MM.1S (cell line): ENCODE data around the gene LURAP1L.

Source experiments
- DNase-seq: peaks from one replicate; pipeline ENCODE4 v3.0.0-alpha.2; 2015
- H2AFZ ChIP-seq: fragments of 300-600 bp; sonication (generic); 2 replicates; pipeline ENCODE4 v1.6.0; 2016; ENCODE audit warnings: antibody characterized with exemption, low read length
- H3F3A ChIP-seq: fragments of 300-600 bp; sonication (generic); 2 replicates; pipeline ENCODE4 v1.6.1; 2016; ENCODE audit warnings: mild to moderate bottlenecking, antibody characterized with exemption, low read length, moderate library complexity, mixed read lengths; ENCODE audit not compliant: insufficient read depth
- H3K27ac ChIP-seq: fragments of 300-600 bp; sonication (generic); 2 replicates; pipeline ENCODE4 v1.5.1; 2016; ENCODE audit warnings: mild to moderate bottlenecking, low read length
- H3K27me3 ChIP-seq: fragments of 300-600 bp; sonication (generic); replicated peaks from 2 replicates; pipeline ENCODE4 v1.6.0; 2016; ENCODE audit warnings: low read length; ENCODE audit not compliant: insufficient read depth
- H3K36me3 ChIP-seq: fragments of 300-600 bp; sonication (generic); replicated peaks from 2 replicates; pipeline ENCODE4 v1.6.1; 2016; ENCODE audit warnings: mild to moderate bottlenecking, low read length, mixed read lengths; ENCODE audit not compliant: insufficient read depth
- H3K4me1 ChIP-seq: fragments of 300-600 bp; sonication (generic); 2 replicates; pipeline ENCODE4 v1.6.1; 2016; ENCODE audit warnings: low read length, mixed read lengths
- H3K4me2 ChIP-seq: fragments of 300-600 bp; sonication (generic); 2 replicates; pipeline ENCODE4 v1.6.0; 2016; ENCODE audit warnings: low read depth, low read length
- H3K4me3 ChIP-seq: fragments of 300-600 bp; sonication (generic); 2 replicates; pipeline ENCODE4 v1.5.1; 2016; ENCODE audit warnings: low read length, mixed read lengths
- H3K79me2 ChIP-seq: fragments of 300-600 bp; sonication (generic); 2 replicates; pipeline ENCODE4 v1.6.1; 2016; ENCODE audit warnings: mixed run types, low read length, mixed read lengths
- H3K9ac ChIP-seq: fragments of 300-600 bp; sonication (generic); 2 replicates; pipeline ENCODE4 v1.6.1; 2016; ENCODE audit warnings: low read length, mixed read lengths
- H3K9me2 ChIP-seq: fragments of 300-600 bp; sonication (generic); replicated peaks from 2 replicates; pipeline ENCODE4 v1.6.1; 2016; ENCODE audit warnings: mild to moderate bottlenecking, low read length, mixed read lengths; ENCODE audit not compliant: insufficient read depth
- H3K9me3 ChIP-seq: fragments of 300-600 bp; sonication (generic); replicated peaks from 2 replicates; pipeline ENCODE4 v1.6.1; 2016; ENCODE audit warnings: mild to moderate bottlenecking, low read length, mixed read lengths; ENCODE audit not compliant: insufficient read depth
- H4K20me1 ChIP-seq: fragments of 300-600 bp; sonication (generic); 2 replicates; pipeline ENCODE4 v1.6.1; 2016; ENCODE audit warnings: mild to moderate bottlenecking, low read length, moderate library complexity, mixed read lengths; ENCODE audit not compliant: insufficient read depth
- EZH2 ChIP-seq: fragments of 300-600 bp; sonication (generic); optimal IDR thresholded peaks from 2 replicates; pipeline ENCODE3; 2017; ENCODE audit warnings: low read depth, mild to moderate bottlenecking, antibody characterized with exemption, low read length, mixed read lengths
- EZH2phosphoT487 ChIP-seq: fragments of 300-600 bp; sonication (generic); IDR thresholded peaks from 2 replicates; pipeline ENCODE4 v1.6.1; 2018; ENCODE audit warnings: antibody characterized with exemption, low read length
- TF ChIP-seq, protein P1 (sequence below): fragments of 300-600 bp; sonication (generic); IDR thresholded peaks from 2 replicates; pipeline ENCODE4 v1.5.1; 2016; ENCODE audit warnings: antibody characterized with exemption, low read length, mixed read lengths

The LURAP1L gene

DNA sequence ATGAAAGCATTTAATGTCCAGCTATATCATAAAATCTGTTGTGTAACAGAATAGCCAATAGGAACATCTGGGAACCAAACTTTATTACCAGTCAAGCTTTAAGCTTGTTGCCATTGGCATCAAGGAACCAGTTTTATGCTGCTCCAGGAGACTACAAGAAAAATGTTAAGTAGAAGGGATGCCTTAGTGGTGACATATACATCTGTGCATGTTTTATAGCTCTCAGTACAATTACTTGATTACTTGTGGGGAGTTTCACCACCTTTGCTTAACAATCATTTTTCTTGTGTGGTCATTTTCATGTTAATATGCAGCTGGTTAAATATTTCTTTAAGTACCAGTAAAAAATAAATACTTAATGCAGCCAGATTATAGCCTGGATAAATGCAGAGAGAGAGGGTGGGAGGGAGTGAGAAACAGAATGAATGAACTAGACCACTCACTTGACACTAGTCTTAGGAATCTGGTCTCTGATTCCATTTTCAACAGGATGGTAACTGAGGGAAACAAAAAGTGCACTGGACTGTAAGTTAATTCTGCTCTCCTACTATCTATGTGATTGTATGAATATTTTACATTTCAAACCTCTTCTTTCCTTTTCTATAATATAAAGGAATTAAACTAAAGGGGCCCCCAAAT is 35.7 kb upstream of the LURAP1L start:
- no peak overlapping the region for H3K4me3 ChIP-seq
- H3K9me2 ChIP-seq = no peaks in the 10 kb centered on the region
- no peaks in the 10 kb centered on the region for H3K36me3 ChIP-seq
- H3K27ac ChIP-seq = no peak overlapping the region
- no peak overlapping the region for H3K4me2 ChIP-seq
- TF ChIP-seq EZH2phosphoT487 (no peak), EZH2 (no peak)
- TF ChIP-seq, protein P1, sequence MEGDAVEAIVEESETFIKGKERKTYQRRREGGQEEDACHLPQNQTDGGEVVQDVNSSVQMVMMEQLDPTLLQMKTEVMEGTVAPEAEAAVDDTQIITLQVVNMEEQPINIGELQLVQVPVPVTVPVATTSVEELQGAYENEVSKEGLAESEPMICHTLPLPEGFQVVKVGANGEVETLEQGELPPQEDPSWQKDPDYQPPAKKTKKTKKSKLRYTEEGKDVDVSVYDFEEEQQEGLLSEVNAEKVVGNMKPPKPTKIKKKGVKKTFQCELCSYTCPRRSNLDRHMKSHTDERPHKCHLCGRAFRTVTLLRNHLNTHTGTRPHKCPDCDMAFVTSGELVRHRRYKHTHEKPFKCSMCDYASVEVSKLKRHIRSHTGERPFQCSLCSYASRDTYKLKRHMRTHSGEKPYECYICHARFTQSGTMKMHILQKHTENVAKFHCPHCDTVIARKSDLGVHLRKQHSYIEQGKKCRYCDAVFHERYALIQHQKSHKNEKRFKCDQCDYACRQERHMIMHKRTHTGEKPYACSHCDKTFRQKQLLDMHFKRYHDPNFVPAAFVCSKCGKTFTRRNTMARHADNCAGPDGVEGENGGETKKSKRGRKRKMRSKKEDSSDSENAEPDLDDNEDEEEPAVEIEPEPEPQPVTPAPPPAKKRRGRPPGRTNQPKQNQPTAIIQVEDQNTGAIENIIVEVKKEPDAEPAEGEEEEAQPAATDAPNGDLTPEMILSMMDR = no peak
- no peaks in the 10 kb centered on the region for H3K79me2 ChIP-seq
- H3K9ac ChIP-seq = no peak overlapping the region
- no peak for DNase-seq
- H3K4me1 ChIP-seq = peaks cover 10% of the 10 kb centered on the region
- H3K9me3 ChIP-seq = no peaks in the 10 kb centered on the region
- H2AFZ ChIP-seq = no peak overlapping the region
- H4K20me1 ChIP-seq = no peaks in the 10 kb centered on the region
- no peaks in the 10 kb centered on the region for H3F3A ChIP-seq
- no peaks in the 10 kb centered on the region for H3K27me3 ChIP-seq

DNA sequence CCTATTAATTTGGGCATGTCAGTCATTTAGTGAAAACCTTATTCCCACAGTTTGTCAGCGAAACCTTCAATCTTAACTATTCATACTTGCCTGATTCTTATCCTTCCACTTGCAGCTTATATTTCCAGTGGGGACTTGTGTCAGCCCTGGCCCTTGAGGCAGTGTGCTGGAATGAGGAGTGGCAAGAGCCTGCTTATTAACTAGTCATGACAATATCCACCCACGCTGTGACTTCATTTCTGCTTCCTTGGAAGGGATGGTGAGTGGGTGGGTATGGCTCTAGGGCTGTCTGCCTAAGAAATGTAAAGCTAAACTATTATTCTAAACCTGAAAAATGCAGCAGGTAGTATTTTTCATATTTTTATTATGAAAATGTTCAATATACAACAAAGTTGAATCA is 34.0 kb upstream of the LURAP1L start:
- Histone ChIP-seq H3K9me3 (no peaks in the 10 kb centered on the region), H3F3A (no peaks in the 10 kb centered on the region), H3K36me3 (no peaks in the 10 kb centered on the region), H3K9ac (no peak overlapping the region), H3K79me2 (no peaks in the 10 kb centered on the region), H3K27ac (no peak overlapping the region), H4K20me1 (no peaks in the 10 kb centered on the region), H3K4me1 (no peaks in the 10 kb centered on the region; the same call in 1 of the 2 replicates), H3K4me2 (no peak overlapping the region), H3K27me3 (no peaks in the 10 kb centered on the region), H3K9me2 (no peaks in the 10 kb centered on the region), H2AFZ (no peak overlapping the region), H3K4me3 (no peak overlapping the region)
- no peak for DNase-seq
- TF ChIP-seq EZH2 (no peak), EZH2phosphoT487 (no peak)
- TF ChIP-seq, protein P1 = no peak

DNA sequence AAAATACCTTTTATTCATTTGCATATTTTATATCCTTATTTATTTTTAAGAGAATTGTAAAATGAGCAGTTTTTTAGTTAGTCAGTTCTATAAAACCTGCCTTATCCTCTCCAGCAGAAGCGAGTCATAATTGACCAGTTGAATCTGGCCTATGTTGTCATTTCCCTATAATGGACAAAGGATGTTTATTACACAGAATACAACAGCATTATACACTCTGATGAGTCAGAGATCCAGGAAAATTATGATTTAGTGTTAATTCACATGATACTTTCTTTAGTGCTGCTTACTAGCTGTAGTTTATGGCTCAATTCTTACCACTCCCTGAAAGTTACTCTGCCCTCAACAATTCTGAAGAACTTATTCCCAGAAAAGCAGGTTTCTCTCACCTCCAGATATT is 26.8 kb upstream of the LURAP1L start:
- TF ChIP-seq, protein P1 = no peak
- TF ChIP-seq EZH2 (no peak), EZH2phosphoT487 (no peak)
- Histone ChIP-seq H3K9me3 (no peaks in the 10 kb centered on the region), H4K20me1 (no peaks in the 10 kb centered on the region), H3K27ac (no peak overlapping the region), H3K9ac (no peak overlapping the region), H3K4me1 (no peaks in the 10 kb centered on the region), H3K4me2 (no peak overlapping the region), H3K36me3 (no peaks in the 10 kb centered on the region), H3K9me2 (no peaks in the 10 kb centered on the region), H3F3A (no peaks in the 10 kb centered on the region), H2AFZ (no peak overlapping the region), H3K4me3 (no peak overlapping the region), H3K27me3 (no peaks in the 10 kb centered on the region), H3K79me2 (no peaks in the 10 kb centered on the region)
- no peak for DNase-seq
